Epidermal melanocyte (primary cell): ENCODE measurements around the gene SYT8.
A peak's percentile ranks its signal among the peaks of the same experiment; 100 is the strongest.

ENCODE experiments used
- DNase-seq: peaks from one replicate; pipeline ENCODE4 v3.0.0; 2011; ENCODE audit warnings: low spot score; ENCODE audit not compliant: insufficient read length

Gene SYT8

DNA sequence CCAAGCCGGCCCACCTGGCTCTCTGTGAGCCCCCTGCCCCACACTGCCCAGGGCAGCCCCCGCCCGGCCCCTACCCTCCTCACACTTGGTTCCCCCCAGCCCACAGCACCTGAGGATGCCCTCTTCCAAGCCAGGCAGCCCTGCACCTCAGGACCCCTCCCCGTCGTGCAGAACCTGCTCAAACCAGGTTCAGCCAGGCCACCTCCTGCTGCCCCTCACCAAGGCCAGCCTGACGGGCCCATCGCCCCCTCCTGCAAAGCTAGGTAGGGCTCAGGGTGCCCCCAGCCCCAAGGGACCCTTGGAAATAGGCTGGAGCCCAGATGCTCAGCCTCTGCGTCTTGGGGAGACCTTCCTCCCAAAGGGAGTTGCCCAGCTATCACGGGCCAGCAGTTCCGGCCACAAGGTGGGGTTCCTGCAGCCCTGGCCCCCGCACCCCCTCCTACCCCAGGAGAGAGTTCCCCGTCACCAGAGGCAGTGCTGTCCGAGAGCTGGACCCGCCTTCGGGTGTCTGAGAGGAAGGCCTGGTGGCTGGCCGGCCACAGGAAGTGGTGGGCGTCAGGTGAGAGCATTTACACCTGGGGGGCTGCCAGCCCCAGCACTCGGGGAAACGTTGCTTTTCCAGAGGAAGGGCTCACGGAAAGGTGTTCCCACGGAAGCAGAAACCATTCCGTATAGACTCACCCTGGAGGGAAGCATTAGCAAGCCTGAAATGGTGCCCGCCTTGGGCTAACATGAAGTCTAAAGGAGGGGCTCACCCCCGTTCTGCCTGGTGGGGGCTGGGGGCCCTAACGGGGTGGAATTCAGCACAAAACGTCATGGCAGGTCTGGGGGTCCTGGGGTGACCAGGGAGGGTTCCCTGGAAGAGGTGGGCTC lies 3.2 kb upstream of the SYT8 start:
- DNase-seq = no peak

DNA sequence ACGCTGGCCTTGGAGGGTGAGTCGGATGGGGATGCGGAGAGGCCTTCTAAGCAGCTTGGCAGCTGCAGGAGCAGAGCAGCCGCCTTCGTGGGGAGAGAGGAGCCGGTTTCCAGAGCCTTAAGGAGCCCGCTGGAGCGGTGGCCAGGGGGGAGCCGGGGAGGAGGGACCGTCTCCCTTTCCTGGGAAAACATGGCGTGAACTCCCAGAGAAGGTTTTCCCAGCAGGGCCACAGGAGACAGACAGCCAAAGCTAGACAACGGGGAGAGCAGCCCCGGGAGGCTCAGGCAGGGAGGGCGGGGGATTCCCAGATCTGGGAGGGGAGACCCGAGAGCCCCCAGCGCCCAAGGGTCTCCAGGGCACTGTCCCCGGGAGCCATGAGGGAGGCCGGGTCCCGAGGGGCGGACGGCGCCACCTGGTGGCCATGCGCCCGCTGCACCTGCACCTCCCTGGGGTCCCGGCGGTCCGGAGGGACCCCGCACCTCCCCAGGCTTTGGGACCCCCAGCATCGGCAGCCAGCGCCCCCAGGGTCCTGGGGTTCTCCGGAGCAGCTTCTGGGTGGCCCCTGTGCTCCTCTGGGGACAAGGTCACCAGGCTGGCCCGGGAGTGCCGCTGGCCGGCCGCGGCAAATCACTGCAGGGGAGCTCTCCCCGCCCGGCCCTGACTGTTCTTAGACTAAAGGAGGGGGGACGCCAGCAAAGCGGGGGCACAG lies 2.4 kb upstream of the SYT8 start:
- peak; percentile 58 for DNase-seq

DNA sequence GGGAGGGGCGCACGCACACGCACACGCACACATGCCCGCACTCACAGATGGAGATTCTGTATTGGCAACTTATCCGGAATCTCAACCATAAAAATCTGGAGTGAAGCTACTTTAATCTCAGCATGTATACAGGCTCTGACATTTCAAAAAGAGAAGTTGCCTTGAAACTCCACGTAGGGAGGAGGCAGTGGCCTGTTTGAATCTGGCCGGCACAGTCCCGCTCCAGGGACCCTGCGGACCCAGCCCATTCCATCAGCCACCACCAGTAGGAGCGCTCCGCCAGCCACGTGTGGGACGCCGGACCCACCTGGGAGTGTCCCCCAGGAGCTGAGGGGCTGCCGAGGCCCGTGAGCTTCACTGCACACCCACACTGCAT lies 1.9 kb upstream of the SYT8 start:
- DNase-seq = no peak

DNA sequence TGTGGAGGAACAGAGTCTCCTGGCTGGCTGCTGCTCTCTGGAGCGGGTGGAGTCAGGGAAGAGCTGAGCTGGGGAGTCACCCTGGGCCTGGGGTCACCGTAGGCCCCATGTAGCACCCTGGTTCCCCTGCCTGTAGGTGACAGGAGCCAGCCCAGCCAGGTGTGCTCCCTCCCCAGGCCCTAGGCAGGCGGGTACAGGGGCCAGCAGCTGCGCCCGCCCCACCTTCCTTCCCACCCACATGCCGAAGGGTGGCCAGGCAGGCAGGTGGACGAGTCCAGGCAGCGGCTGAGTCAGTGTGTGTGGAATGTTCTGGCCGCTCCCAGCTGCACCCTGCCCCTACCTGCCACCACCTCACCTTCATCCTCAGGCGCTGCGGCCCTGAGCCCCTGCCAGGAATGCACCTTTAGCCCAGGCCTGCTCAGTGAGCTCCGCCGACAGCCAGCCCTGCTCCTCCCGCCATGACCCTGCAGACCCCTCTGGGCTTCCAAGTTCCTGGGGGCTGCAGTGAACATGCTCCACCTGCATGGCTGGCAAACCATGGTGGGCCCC lies 654 bp upstream of the SYT8 start:
- no peak for DNase-seq

DNA sequence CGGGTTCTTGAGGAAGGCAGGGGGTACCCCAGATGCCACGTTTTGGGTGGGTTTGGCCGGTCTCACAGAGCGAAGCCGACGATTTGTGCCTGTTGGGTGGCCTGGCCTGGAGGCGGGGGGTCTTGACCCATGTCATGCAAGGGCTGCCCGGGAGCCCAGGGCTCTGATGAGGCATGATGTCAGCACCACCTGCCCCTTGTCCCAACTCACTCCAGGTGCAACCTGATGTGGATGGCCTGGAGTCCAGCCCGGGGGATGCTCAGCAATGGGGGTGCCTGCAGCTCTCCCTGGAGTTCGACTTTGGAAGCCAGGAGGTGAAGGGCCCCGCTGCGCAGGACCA lies 851 bp downstream of the SYT8 start:
- no peak for DNase-seq

DNA sequence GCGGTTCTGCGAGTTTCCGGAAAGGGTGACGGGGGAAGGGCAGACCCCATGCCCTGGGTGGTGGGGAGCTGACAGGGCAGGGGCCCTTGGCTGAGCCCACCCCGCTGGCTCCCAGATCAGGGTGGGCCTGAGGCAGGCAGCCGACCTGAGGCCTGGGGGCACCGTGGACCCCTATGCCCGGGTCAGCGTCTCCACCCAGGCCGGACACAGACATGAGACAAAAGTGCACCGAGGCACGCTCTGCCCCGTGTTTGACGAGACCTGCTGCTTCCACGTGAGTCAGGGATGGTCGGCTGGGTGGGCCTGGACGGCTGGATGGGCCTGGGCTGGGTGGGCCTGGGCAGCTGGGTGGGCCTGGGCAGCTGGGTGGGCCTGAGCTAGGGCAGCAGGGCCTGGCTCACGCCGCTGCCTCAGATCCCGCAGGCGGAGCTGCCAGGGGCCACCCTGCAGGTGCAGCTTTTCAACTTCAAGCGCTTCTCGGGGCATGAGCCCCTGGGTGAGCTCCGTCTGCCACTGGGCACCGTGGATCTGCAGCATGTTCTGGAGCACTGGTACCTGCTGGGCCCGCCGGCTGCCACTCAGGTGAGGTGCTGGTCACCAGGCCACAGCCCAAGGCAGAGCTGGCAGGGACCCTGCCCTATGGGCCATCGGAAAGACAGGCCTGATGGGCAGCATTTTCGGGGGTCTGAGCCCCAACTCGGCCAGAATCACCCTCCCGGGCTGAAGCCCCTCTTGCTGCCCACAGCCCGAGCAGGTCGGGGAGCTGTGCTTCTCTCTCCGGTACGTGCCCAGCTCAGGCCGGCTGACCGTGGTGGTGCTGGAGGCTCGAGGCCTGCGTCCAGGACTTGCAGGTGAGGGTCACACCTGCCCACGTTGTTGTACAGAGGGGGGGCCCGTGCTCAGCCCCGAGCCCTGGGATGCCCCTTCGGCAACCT lies 1.5 kb downstream of the SYT8 start:
- no peak for DNase-seq

DNA sequence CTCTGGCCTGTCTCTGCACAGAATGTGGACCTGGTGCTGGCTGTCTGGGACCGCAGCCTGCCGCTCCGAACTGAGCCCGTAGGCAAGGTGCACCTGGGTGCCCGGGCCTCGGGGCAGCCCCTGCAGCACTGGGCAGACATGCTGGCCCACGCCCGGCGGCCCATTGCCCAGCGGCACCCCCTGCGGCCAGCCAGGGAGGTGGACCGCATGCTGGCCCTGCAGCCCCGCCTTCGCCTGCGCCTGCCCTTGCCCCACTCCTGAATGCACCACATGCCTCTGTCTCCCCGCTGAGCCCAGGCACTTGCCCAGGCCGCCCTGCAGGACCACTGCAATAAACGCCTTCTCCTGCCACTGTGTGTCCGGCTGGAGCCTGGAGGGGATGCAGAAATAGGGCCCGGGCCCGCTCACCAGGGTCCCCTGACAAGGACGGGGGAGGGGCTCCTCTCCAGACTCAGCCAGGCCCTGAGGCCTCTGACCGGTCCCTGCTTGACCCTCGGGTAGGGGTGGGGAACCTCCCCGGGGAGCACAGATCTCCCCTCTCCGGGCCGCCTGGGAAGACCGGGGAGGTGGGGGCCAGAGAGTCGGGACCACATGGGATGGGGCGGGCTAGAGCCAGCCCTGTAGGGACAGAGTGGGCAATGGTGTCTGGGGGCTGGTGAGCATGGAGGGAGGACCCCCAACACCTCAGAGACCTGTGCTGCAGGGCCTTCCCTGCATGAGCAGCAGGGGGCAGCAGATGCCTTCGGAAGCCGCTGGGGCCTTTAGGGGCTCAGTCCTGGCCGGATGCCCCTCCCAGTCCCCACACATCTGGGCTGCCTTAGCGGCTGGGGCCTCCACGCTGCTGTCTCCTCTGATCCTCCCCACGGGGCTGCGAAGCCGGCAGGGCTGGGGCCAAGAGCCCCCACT lies 2.6 kb downstream of the SYT8 start:
- peak; percentile 83 for DNase-seq

DNA sequence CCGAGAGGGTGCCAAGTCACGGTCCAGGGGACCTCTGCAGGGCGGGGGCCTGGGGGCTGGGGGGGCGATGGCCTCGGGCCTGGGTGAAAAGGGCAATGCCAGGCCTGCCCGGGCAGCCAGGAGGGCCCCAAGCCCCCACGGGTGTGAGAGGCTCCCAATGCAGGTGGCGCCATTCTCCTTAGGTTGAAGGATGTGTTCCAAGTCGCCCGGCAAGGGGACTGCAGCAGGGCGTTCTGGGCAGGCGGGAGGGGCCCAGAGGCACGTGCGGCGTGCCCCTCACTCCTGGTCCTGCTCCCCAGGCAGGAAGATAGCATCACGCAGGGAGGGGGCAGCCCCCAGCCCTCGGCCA lies 3.3 kb downstream of the SYT8 start:
- no peak for DNase-seq

DNA sequence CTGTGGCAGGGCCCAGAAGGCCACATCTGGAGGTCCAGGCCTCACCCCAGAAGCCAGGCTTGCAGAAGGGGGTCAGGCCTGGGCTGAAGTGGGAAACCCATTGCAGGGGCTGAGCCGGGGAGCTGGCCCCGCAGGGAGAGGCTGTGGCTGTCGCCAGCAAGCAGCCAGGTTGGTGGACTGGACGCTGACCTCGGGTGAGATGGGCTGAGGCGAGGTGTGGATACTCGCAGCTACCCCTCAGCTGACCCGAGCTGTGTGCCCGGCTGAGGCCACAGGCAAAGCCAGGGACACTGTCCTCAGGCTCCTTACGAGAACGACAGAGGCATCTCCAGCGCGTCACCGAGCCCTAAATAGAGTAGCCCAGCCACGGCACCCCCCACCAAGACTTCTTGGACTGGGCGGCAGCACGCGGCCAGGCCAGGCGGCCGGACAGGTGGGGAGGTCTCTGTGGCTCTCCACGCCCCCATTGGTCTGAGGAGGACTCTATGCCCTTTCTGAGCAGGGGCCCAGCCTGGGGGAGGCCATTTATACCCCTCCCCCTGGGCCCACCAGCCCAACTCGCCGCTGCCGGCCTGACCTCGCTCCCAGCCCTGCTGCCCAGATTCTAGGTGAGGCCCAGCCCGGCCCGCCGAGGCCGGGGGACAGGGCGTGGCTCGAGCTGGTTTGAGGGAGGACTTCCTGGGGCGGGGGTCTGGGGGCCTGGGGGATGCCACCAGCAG lies 3.8 kb downstream of the SYT8 start, which contains the start of gene TNNI2:
TSS of gene TNNI2 (plus strand) at position 556 of the 719 bp plus-strand sequence. CDS start 716 bp downstream, outside the sequence.
- DNase-seq = no peak

DNA sequence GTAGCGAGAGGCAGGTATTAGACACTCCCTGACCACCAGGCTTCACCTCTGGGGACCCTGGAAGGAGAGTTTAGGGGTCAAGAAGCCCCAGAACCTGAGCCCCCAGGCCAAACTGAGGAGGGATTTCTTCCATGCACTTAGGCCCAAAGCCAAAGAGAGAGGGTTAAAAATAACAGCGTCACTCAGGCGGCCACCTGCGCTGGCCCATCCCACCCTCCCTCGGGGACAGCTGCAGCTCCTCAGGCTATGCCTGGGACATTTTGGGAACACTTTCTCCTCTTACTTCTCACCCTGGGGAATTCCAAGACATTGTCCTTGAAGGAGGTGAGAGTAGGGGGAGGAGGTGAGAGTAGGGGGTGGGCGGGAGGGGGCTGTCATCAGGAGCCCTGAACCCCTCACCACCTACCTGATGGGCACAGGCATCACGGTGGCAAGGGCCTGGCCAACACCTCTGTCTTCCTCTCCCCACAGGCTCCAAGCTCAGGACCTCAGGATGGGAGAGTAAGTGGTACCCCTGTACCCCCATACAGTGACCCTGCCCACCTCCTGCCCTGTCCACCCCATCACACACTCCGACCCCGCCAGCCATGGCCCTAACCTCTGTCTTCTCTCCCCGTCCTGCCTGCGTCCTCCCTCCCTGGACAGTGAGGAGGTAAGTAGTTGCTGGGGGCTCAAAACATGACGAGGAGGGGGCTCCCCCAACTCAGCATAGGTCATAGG lies 4.6 kb downstream of the SYT8 start:
- DNase-seq = no peak

DNA sequence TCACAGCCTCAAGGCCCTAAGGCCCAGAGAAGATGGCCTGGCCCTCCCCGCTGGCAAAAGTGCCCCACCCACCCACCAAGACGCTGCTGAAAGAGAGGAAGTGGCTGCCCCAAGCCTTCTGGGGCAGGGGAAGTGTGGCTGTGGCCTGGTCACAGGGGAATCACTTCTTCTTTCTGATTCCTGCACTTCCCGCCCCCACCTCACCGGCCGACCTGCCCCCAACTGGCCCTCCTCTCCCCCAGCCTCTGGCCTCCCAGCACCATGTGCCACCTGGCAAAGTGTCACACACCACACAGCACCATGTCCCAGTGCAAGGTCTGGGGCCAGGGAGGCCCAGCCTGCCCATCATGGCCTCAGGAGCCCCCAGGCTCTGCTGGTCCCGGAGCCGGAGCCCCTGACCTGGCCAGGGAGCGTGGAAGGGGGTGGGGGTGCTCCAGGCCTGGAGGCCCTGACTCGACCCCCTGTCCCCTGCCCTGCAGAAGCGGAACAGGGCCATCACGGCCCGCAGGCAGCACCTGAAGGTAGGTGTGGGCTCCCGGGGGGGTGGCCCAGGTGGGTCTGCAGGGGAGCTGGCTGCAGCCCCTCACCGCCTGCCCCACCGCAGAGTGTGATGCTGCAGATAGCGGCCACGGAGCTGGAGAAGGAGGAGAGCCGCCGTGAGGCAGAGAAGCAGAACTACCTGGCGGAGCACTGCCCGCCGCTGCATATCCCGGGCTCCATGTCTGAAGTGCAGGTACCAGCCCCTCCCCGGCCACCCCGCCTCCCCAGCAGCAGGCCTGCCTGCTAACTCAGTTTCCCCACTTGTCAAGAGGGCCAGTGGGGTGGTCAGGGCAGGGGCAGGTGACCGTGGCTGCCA lies 5.4 kb downstream of the SYT8 start:
- no peak for DNase-seq

DNA sequence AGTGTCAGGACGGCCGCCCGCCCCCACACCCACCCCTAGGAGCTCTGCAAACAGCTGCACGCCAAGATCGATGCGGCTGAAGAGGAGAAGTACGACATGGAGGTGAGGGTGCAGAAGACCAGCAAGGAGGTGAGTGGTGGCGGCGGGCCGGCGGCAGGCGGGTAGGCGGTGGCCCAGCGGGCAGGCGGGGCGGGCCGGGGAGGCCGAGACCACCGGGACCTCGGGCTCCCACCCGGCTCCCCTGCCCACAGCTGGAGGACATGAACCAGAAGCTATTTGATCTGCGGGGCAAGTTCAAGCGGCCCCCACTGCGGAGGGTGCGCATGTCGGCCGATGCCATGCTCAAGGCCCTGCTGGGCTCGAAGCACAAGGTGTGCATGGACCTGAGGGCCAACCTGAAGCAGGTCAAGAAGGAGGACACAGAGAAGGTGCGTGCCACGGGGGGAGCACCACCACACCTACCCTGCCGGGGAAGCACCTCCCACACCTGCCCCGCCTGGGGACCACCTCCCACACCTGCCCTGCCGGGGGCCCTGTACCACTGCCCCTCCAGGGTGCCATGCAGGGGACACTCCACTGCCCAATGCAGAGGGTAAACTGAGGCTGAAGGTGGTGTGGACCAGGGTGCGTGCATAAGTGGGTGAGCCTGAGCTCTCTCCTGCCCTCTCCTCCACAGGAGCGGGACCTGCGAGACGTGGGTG lies 6.1 kb downstream of the SYT8 start:
- no peak for DNase-seq

DNA sequence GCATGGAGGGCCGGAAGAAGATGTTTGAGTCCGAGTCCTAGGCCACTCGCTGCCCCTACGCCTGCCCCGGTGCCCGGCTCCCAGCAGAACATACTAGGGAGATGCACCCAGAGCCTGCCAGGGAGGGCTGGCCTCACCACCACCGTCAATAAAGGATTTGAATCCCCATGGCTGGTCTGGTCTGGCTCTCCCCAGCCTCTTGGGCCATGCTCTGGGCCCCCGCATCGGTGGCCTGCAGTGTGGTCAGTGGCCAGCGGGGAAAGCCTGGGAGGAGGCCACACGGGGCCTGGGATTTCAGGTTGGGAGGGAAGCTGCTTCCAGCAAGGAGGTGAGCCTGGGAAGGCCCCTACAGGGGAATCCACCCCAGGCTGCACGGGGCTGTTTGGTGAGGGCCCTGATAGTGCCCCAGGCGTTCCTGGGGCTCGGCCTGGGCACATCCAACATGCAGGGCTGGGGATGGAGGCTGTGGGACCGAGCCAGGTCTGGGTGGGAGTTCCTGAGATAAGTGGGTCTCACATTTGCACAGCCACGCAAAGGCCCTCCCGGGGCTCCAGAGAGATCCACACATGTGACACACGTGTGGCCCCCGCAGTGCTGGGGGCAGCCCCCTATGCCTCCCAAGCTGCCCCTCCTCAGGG lies 6.8 kb downstream of the SYT8 start:
- no peak for DNase-seq

DNA sequence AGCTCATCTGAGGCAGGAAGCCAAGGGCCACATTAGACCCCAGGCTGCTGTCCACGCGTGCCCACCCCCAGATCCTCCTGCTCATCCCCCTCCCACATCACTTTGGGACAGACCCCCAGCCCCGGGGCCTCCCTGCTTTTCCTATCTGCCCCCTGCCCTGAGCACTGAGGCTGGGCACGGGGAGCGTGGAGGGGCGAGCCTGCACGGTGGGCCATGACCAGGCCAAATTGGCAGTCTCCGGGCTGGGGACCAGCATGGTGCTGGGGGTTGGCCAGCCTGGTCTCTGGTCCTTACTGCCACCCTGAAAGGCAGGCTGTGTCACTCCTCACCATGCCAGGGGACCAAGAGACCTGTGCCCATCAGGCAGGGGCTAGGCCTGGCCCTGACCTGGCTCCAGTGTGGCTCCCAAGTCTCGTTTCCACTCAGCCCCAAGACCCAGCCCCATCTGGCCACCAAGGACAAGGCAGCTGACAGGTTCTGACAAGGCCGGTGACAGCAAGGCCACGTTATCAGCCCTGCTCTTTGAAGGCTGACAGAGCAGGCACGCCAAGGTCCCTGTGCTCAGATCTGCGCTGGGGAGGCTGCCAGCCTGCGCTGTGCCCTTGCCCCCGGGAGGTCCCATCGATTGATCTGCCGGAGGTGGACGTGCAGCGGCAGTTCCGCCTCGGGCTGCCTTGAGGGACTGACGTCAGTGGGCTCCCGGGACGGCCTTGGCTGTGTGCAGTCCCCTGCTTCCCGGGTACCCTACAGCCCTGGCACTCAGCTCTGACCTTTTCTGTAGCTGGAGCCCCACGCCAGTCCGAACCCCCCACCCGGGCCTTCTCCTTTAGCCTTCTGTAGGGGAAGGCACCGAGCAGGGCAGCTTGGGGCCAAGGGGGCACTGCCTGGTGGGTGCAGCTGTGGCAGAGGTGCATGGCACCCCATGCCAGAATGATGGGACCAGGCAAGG lies 7.6 kb downstream of the SYT8 start:
- DNase-seq = no peak

DNA sequence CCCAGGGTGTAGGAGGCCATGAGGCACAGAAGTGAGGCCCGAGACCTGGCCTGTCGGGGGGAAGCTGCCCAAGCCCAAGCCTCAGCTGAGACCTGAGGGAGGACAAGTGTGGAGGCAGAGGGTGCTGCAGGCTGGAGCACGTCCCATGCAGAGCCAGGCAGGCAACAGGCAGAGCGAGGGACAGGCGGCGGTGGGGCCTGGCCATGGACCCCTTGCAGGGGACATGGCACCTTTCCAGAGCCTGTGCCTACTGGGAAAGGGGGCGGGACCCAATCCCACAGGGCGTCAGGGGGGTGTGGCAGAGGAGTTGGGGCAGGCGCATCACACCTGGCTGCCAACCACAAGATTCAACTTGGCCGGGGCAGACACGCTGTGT lies 8.3 kb downstream of the SYT8 start:
- DNase-seq = no peak

DNA sequence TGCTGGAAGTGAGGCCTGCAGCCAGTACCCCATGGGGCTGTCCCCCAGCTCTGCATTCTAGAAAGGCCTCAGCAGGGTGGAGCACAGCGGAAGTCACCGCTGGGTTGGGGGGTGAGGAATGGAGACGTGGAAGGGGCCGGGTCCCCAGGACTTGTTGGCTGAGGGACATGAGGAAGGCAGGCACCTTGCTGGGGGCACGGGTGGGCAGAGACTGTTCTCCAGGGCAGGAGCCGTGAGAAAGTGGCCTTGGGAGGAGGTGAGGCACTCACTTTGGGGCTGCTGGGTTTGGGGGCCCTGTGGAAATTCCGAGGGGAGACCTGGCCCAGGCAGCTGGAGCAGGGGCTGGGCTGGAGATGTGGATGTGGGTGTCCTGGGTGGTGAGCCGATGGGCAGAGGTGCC lies 9.0 kb downstream of the SYT8 start:
- DNase-seq = no peak
